Skeletal muscle satellite cell (primary cell): ENCODE measurements around the gene PLCG1.

Source experiments
- H3K27me3 ChIP-seq: 2 replicates; pipeline ENCODE4 v1.7.0; 2013; ENCODE audit warnings: low read length; ENCODE audit not compliant: control insufficient read depth, insufficient read depth
- H3K36me3 ChIP-seq: 2 replicates; pipeline ENCODE4 v1.7.0; 2013; ENCODE audit warnings: mild to moderate bottlenecking, control low read depth, low read length; ENCODE audit not compliant: insufficient read depth
- H3K4me1 ChIP-seq: 2 replicates; pipeline ENCODE4 v1.7.0; 2013; ENCODE audit warnings: low read length; ENCODE audit not compliant: control insufficient read depth, insufficient read depth
- H3K4me2 ChIP-seq: 2 replicates; pipeline ENCODE4 v1.7.0; 2013; ENCODE audit warnings: mild to moderate bottlenecking, low read length
- H3K4me3 ChIP-seq: 2 replicates; pipeline ENCODE4 v1.7.0; 2013; ENCODE audit warnings: low read length
- H3K9ac ChIP-seq: 2 replicates; pipeline ENCODE4 v1.7.0; 2013; ENCODE audit warnings: mild to moderate bottlenecking, low read depth, low read length, moderate library complexity
- H3K9me3 ChIP-seq: replicated peaks from 2 replicates; pipeline ENCODE4 v1.7.0; 2013; ENCODE audit warnings: mild to moderate bottlenecking, control low read depth, low read length

The PLCG1 gene

DNA sequence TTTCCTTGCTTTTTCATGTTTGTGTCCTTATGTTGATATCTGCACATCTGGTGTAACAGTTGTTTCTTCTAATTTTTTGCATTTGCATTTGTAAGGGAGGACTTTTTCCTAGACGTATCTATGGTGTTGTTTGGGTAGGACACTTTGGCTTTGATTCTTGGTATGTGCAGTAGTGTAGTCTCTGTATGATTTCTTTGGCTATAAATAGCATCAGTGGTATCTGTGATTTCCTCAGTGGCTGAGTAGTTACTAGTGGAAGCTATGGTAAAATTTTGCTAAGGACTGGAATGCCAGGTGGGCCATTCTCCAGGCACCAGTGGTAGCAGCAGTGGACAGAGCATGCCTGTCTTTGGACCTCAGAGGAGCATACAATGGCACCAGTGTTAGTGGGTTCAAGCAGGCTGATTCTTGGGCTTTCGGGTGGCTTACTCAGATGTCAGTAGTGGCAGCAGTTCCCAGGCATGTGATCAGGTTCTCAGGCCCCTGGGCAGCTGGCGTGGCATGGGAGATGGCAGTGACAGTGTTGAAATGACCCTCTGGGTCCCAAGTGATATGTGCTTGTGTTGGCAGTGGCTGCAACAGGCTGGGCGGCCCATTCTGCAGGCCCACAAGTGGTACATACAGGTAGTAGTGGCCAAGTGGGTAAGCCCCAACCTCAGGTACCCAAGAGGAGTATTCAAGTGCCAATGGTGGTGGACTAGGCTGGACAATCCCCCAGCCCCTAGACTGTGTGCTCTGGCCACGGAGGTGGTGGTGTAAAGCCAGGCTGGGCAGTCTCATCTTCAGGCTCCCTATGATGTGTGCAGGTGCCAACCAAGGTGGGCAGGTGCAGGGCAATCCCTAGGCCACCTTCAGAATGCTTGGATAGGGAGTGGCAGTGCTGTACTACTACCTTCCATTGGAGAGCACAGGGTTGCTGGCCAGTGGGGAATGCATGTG, 54.5 kb downstream of the PLCG1 start:
- no peak overlapping the region for H3K9ac ChIP-seq
- H3K4me2 ChIP-seq = no peak overlapping the region
- no peaks in the 10 kb centered on the region for H3K4me1 ChIP-seq
- H3K4me3 ChIP-seq = no peak overlapping the region
- no peaks in the 10 kb centered on the region for H3K27me3 ChIP-seq
- H3K9me3 ChIP-seq = no peaks in the 10 kb centered on the region
- peaks cover 27% of the 10 kb centered on the region for H3K36me3 ChIP-seq

DNA sequence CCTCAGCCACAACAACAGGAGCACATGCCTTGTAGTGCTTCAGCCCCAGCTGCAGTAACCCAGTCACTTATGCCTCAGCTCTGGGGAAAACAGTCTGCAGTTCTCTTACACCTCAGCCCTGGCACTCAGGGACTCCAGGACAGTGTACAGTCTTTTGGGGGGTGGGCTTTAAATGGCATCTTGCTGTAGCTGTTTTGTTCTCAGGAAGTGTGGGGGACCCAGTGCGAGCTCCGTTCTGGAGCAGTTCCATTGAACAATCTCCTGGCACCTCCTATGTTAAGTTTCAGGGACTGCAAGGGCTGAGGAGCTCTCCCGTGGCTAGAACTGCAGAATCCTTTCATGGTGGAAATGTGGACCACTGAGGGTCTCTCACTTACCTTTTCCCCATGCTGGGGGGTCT, 55.2 kb downstream of the PLCG1 start:
- no peak overlapping the region for H3K9ac ChIP-seq
- H3K4me1 ChIP-seq = no peaks in the 10 kb centered on the region
- H3K36me3 ChIP-seq = peaks cover 29% of the 10 kb centered on the region
- no peaks in the 10 kb centered on the region for H3K9me3 ChIP-seq
- H3K4me2 ChIP-seq = no peak overlapping the region
- no peak overlapping the region for H3K4me3 ChIP-seq
- no peaks in the 10 kb centered on the region for H3K27me3 ChIP-seq

DNA sequence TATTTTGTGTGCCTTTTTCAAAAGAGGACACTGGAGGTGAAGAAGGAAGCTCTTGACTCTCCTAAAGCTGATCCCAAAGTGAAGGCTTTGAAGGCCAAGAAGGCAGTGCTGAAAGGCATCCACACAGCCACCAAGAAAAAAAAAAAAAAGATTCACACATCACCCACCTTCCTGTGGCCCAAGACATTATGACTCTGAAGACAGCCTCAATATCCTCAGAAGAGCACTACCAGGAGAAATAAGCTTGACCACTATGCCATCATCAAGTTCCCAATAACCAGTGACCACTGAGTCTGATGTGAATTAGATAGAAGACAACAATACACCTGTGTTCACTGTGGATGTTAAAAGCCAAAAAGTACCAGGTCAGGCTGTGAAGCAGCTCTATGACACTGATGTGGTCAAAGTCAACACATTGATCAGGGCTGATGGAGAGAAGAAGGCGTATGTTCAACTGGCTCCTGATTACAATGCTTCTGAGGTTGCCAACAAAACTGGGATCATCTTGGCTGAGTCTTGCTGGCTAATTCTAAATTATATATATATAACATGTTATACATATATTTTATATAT, 59.4 kb downstream of the PLCG1 start:
- H3K9ac ChIP-seq = no peak overlapping the region
- no peak overlapping the region for H3K4me2 ChIP-seq
- peaks cover 53% of the 10 kb centered on the region for H3K36me3 ChIP-seq
- H3K9me3 ChIP-seq = peaks cover 4% of the 10 kb centered on the region
- H3K4me3 ChIP-seq = no peak overlapping the region
- H3K4me1 ChIP-seq = no peaks in the 10 kb centered on the region
- no peaks in the 10 kb centered on the region for H3K27me3 ChIP-seq

DNA sequence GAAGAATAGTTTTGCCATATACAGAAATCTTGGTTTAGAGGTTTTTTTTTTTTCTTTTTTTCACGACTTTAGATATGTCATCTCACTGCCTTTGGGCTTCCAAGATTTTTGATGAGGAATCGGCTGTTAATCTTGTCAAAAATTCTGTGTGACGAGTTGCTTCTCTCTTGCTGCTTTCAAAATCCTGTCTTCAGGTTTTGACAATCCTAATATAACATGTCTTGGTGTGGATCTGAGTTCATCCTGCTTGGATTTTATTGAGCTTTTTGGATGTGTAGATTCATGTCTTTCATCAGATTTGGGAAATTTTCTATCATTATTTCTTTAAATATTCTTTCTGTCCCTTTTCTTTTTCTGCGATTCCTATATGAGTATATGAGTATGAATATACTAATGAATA, 61.1 kb downstream of the PLCG1 start:
- Histone ChIP-seq H3K4me3 (no peak overlapping the region), H3K36me3 (peaks cover 57% of the 10 kb centered on the region), H3K9me3 (peaks cover 4% of the 10 kb centered on the region), H3K4me2 (no peak overlapping the region), H3K27me3 (no peaks in the 10 kb centered on the region), H3K4me1 (no peaks in the 10 kb centered on the region), H3K9ac (no peak overlapping the region)

DNA sequence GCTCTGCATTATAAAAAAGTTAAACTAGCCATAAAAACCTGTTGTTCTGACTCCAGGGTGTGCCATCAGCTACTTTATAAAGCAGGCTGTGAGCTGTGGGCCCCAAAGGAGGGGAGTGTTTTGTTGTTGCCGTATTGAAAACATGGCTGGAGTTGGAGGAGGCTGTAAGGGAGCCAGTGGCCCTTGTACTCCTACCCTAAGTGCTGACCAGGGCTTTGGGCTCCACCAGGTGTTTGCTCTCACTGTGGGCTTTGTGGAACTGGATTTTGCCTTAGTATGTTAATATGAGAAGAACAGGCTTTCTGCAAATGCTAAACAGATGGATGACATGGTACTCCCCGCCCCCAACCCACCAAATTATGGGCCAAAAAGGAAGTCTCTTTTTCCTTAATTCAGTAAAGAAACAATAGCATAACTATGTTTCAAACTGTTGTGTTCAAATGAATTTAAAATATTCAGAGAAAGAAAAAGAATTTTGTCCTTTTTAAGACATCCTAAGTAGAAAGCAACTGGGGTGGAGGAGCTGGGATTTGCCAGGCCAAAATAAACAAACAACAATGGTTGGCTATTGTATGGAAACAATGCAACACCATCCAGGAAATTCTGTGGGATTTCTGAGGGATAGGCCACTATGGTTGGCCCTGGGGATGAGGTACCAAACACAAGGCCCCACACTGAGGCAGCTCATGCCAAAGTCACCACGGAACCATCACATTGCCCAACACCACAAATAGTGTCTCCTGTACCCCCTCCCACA, 63.3 kb downstream of the PLCG1 start:
- no peaks in the 10 kb centered on the region for H3K4me1 ChIP-seq
- H3K4me3 ChIP-seq = no peak overlapping the region
- peaks cover 67% of the 10 kb centered on the region for H3K36me3 ChIP-seq
- no peaks in the 10 kb centered on the region for H3K27me3 ChIP-seq
- no peak overlapping the region for H3K4me2 ChIP-seq
- H3K9me3 ChIP-seq = peaks cover 4% of the 10 kb centered on the region
- H3K9ac ChIP-seq = no peak overlapping the region

DNA sequence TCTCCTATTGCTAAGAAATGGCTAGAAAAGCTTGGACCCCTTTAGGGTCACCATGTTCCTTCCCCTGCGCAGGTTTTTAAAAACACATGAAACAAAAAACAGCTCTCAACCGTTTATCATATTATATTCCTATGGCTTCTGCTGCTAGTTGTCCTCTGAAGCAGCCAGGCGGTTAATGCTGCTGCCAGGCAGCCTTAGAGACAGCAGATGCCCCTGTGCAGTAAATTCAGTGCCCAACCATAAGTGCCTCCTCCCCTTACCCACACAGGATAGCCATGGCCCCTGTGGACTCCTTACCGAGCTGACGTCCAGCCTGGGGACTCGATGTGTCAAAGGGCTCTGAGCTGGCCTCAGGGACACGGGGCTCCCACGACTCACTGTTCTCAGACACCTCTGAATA, 64.4 kb downstream of the PLCG1 start:
- Histone ChIP-seq H3K4me1 (no peaks in the 10 kb centered on the region), H3K9me3 (peaks cover 4% of the 10 kb centered on the region), H3K36me3 (peaks cover 65% of the 10 kb centered on the region), H3K4me2 (no peak overlapping the region), H3K4me3 (no peak overlapping the region), H3K27me3 (no peaks in the 10 kb centered on the region), H3K9ac (no peak overlapping the region)

DNA sequence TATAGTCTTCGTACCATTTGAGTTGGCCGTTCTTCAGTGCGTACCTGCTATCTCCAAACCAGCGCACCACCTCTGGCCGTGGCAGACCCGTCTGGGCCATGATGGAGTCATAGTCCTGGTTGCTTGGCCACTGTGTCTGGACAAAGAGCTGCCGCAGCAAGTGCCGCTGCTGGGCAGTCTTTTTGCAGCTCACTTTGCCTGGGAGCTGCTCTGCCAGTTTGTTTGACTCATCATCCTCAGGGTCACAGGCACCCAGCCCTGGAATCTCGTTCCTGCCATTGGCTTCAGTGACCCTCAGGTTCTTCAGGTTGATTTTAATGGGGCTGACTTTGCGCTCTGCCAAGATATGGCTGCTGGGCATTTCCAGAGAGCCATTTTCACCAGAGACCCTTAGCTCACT, 65.1 kb downstream of the PLCG1 start:
- no peaks in the 10 kb centered on the region for H3K27me3 ChIP-seq
- H3K4me3 ChIP-seq = no peak overlapping the region
- no peak overlapping the region for H3K4me2 ChIP-seq
- no peak overlapping the region for H3K9ac ChIP-seq
- H3K4me1 ChIP-seq = no peaks in the 10 kb centered on the region
- peaks cover 4% of the 10 kb centered on the region for H3K9me3 ChIP-seq
- peaks cover 63% of the 10 kb centered on the region for H3K36me3 ChIP-seq

DNA sequence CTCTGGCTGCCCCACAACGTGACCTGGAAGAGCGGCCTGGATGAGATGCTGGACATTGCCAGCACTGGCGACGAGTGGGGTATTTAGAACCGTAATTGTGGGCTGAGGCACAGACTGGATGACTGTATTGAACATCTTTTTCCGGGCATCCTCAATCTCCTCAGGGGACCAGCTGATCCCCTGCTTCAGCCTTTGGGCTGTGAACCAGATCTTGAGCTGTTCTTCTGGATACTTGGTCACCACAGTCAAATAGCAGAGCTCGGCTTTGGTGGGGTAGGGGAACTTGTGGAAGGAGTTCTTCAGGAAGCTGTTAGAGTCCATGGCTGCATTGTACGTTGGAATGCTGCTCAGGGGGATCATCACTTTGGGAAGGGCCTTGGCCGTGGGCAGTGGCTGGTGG, 66.3 kb downstream of the PLCG1 start:
- Histone ChIP-seq H3K36me3 (peaks cover 57% of the 10 kb centered on the region), H3K4me1 (no peaks in the 10 kb centered on the region)

DNA sequence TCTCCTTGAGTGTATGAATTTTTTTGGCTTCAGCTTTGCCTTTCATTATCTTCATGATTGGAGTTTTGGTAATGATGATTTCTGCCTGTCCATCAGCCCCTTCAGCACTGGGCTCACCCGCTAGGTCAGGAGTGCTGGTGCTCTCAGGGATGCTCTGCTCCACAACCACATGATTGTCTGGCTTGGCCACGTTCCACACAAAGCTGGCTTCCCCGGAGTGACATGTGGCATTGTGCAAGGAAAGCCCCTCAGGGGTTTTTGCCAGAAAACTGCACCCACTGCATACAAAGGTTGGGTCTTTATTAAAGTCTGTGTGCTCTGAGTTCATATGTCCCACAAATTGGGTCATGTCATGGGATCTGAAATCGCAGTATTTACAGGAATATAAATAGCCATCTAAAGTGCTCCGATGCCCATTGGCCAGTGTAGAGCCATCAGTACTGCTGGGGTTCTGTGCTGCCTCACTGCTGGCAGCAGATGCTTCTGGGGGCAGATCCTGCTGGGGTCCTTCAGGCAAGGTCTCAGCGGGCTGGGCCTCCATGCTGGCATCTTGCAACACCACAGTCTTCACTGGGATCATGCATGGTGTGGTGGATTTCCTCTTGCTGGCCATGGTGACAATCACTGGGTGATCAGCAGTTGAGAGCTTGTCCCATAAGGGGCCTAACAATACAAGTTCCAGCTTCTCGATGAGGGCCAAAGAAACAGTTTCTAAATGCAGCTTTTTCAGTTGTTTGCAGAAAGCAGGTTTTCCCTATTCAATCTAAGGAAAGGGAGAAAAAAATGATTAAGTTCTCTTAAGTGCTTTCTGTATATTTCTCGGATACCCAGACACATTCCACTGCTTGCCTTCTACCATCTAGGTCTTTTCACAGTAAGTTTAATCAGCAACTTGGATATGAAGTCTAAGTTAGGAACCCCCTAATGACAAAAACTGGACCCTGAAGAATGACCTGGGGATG, 67.2 kb downstream of the PLCG1 start:
- H3K4me2 ChIP-seq = no peak overlapping the region
- no peak overlapping the region for H3K4me3 ChIP-seq
- H3K9ac ChIP-seq = no peak overlapping the region
- no peaks in the 10 kb centered on the region for H3K9me3 ChIP-seq
- H3K36me3 ChIP-seq = peaks cover 50% of the 10 kb centered on the region
- no peaks in the 10 kb centered on the region for H3K4me1 ChIP-seq
- no peaks in the 10 kb centered on the region for H3K27me3 ChIP-seq

More for the DNA sequence above, 66.3 kb downstream of the PLCG1 start:
- no peak overlapping the region for H3K9ac ChIP-seq
- no peak overlapping the region for H3K4me3 ChIP-seq
- no peaks in the 10 kb centered on the region for H3K27me3 ChIP-seq
- H3K9me3 ChIP-seq = no peaks in the 10 kb centered on the region
- no peak overlapping the region for H3K4me2 ChIP-seq

DNA sequence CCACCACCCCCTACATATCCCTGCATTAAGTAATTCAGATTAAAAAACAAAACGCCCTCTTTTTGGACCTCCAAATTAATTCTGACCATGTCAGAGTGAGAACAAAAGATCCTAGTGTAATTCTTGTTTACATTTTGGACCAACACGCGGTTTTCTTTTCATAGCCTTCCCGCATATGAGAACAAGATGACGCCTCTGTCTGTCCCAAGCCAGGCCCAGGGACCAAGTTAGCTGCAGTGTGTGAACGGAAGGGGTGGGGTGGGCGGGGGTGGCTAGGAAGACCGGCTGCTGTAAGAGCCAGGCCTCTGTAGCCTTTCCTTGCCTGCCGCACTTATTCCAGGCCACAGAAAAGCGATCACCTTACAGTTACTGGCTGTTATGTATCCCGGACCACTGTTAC, 68.0 kb downstream of the PLCG1 start:
- Histone ChIP-seq H3K36me3 (peaks cover 45% of the 10 kb centered on the region), H3K9ac (no peak overlapping the region), H3K27me3 (no peaks in the 10 kb centered on the region), H3K9me3 (no peaks in the 10 kb centered on the region), H3K4me1 (no peaks in the 10 kb centered on the region), H3K4me3 (no peak overlapping the region), H3K4me2 (no peak overlapping the region)
